ENCODE results near the gene ITPR1. TPM values are rescaled to one million over a fixed set of nuclear protein-coding genes. Genes with fewer than 3 reads are reported as not detected.
A peak's percentile ranks its signal among the peaks of the same experiment; 100 is the strongest.

ITPR1 gene
- total RNA-seq, 4 donors from 2014 or later, result 15.3 to 50.2 (median 28.7) TPM

DNA sequence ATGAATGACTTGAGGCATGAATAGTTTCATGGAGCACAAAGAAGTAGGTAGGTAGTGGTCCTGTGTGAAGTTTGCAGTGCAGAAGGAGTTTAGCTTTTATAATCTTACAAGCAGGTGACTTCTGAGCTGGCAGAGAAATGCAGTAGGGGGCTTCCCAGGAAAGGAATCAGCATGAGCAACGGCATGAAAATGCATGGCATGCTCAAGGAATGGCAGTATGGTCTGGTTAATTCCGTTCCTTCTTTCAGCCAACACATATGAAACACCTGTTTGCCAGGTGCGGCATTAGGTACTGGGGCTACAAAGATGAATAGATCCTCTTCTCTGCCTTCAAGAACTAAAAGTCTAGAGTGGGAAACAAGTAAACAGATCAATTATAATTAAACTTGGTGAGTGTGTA lies 348.1 kb downstream of the ITPR1 start:
- no peak for DNase-seq
- Histone ChIP-seq H3K27ac (no peak overlapping the region), H3K36me3 (peaks cover 0 to 6% (median 0%) of the 10 kb centered on the region in 4 donors), H3K4me1 (no peaks in the 10 kb centered on the region), H3K9me3 (no peaks in the 10 kb centered on the region), H3K27me3 (no peaks in the 10 kb centered on the region), H3K4me3 (no peak overlapping the region)
- 88 to 100% methylated on average over 2 to 3 of the region's 3 CpGs for WGBS, 2 donors (ENCODE audit: low coverage in 1 of 2)
- intact Hi-C loops (cut with DNase I; ENCODE audit: low total_unique reads) (no loop called here), in situ Hi-C loops (cut with MboI; ENCODE audit: low pct_ligation_motif_present in 1 of 4, low pct_unique_long_range_greater_than_20kb in 1 of 4, low sequenced_read_pairs in 3 of 4) (loop anchor here in 1 of 4 donors (25.0 kb wide), 1 partner anchor 146 kb away; the partner anchor contains the start of gene BHLHE40)
- TF ChIP-seq POLR2A (IDR thresholded peaks at IDR 0.05), result no peak
- TF ChIP-seq, protein P1, sequence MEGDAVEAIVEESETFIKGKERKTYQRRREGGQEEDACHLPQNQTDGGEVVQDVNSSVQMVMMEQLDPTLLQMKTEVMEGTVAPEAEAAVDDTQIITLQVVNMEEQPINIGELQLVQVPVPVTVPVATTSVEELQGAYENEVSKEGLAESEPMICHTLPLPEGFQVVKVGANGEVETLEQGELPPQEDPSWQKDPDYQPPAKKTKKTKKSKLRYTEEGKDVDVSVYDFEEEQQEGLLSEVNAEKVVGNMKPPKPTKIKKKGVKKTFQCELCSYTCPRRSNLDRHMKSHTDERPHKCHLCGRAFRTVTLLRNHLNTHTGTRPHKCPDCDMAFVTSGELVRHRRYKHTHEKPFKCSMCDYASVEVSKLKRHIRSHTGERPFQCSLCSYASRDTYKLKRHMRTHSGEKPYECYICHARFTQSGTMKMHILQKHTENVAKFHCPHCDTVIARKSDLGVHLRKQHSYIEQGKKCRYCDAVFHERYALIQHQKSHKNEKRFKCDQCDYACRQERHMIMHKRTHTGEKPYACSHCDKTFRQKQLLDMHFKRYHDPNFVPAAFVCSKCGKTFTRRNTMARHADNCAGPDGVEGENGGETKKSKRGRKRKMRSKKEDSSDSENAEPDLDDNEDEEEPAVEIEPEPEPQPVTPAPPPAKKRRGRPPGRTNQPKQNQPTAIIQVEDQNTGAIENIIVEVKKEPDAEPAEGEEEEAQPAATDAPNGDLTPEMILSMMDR (IDR thresholded peaks at IDR 0.05), result no peak

DNA sequence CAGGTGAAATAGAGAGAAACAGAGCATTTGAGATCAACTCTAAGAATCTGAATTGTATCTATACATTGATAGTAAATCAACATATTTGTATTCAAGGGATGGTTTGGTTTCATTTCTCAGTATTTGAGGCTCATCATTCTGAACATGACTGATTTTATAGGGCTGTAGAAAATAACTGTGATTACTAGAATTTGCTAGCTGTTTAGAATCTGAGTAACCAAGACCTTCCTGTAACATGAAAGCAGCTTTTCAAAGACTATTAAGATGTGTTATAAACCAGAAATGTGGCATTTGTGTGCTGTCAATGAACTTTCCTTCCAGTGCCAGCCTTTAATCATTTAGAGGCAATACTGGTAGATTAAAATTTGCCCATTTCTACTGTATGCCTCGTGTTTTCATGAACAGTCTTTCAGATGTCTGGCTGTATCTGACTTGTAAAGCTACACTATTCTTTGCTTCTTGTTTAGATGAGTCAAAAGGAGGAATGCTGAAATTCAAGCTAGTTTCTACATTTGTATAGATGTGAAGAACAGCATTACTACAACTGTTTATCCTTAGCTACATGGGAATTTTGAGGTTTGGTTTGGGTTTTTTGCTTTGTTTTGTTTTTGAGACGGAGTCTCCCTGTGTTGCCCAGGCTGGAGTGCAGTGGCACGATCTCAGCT lies 348.8 kb downstream of the ITPR1 start:
- in situ Hi-C loops (cut with MboI; ENCODE audit: low pct_ligation_motif_present in 1 of 4, low pct_unique_long_range_greater_than_20kb in 1 of 4, low sequenced_read_pairs in 3 of 4), result loop anchor here in 1 of 4 donors (25.0 kb wide), 1 partner anchor 145 kb away; the partner anchor contains the start of gene BHLHE40
- no peaks in the 10 kb centered on the region for H3K27me3 ChIP-seq
- H3K27ac ChIP-seq, result peak overlapping the region in 1 of 4 donors; percentile 1
- no peak for DNase-seq
- 72 to 83% methylated on average over 3 of the region's 3 CpGs for WGBS, 2 donors (ENCODE audit: low coverage in 1 of 2)
- no peaks in the 10 kb centered on the region for H3K9me3 ChIP-seq
- H3K4me1 ChIP-seq, result no peaks in the 10 kb centered on the region
- H3K4me3 ChIP-seq, result no peak overlapping the region
- H3K36me3 ChIP-seq, result peaks cover 0 to 6% (median 0%) of the 10 kb centered on the region in 4 donors
- intact Hi-C loops (cut with DNase I; ENCODE audit: low total_unique reads), result no loop called here
- no peak for TF ChIP-seq POLR2A (IDR thresholded peaks at IDR 0.05)
- no peak for TF ChIP-seq POLR2AphosphoS5 (IDR thresholded peaks at IDR 0.05)
- TF ChIP-seq, protein P1 (IDR thresholded peaks at IDR 0.05), result no peak
- TF ChIP-seq EP300 (IDR thresholded peaks at IDR 0.05; ENCODE audit: low read depth), result no peak

DNA sequence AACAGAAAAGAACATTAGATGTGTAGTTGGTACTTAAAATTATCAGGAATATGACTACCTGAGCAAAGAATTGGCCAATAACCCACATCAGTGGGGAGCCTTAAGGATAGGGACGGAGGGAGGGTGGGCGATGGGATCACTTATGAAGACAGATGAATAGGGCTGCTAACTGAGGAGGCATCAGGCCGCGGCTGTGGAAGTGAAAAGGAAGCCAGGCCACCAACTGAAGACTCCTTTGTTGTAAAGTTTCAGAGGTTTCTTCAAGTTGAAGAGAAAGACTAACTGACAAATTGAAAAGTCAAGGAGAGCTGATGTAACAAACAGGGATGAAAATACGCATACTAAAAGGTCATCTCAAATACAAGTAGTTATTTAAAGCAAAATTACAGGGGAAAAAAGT lies 350.5 kb downstream of the ITPR1 start:
- Histone ChIP-seq H3K4me3 (no peak overlapping the region), H3K9me3 (no peaks in the 10 kb centered on the region), H3K27me3 (no peaks in the 10 kb centered on the region), H3K4me1 (no peaks in the 10 kb centered on the region), H3K27ac (no peak overlapping the region), H3K36me3 (no peaks in the 10 kb centered on the region)
- in situ Hi-C loops (cut with MboI; ENCODE audit: low pct_ligation_motif_present in 1 of 4, low pct_unique_long_range_greater_than_20kb in 1 of 4, low sequenced_read_pairs in 3 of 4) (loop anchor here in 1 of 4 donors (25.0 kb wide), 1 partner anchor 144 kb away; the partner anchor contains the start of gene BHLHE40), intact Hi-C loops (cut with DNase I; ENCODE audit: low total_unique reads) (no loop called here)
- TF ChIP-seq POLR2A (IDR thresholded peaks at IDR 0.05) (no peak), EP300 (IDR thresholded peaks at IDR 0.05; ENCODE audit: low read depth) (no peak), POLR2AphosphoS5 (IDR thresholded peaks at IDR 0.05) (no peak)
- TF ChIP-seq, protein P1 (IDR thresholded peaks at IDR 0.05), result no peak
- WGBS, 2 donors (ENCODE audit: low coverage in 1 of 2), result 91 to 95% methylated on average over 5 of the region's 5 CpGs
- no peak for DNase-seq

DNA sequence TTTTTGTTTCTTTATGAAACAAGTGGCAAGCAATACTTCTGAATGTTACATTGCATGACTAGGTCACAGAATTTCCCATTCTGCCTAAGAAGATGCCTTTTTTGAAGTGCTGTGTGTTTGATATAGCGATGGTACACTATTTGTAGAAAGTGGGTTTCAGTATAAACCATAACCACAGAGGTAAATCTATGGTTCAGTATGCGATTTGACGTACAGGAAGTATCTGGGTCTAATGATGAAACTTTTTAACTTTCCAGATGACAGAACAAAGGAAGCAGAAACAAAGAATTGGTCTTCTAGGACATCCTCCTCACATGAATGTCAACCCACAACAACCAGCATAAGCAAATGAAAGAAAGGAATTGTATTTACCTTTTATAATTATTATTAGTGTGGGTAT lies 352.7 kb downstream of the ITPR1 start:
- intact Hi-C loops (cut with DNase I; ENCODE audit: low total_unique reads), result no loop called here
- 67 to 90% methylated on average over 3 of the region's 3 CpGs for WGBS, 2 donors (ENCODE audit: low coverage in 1 of 2)
- no peak for DNase-seq
- TF ChIP-seq EP300 (IDR thresholded peaks at IDR 0.05; ENCODE audit: low read depth), result no peak
- no peak for TF ChIP-seq POLR2AphosphoS5 (IDR thresholded peaks at IDR 0.05)
- TF ChIP-seq, protein P1 (IDR thresholded peaks at IDR 0.05), result no peak
- no peak for TF ChIP-seq POLR2A (IDR thresholded peaks at IDR 0.05)
- in situ Hi-C loops (cut with MboI; ENCODE audit: low pct_ligation_motif_present in 1 of 4, low pct_unique_long_range_greater_than_20kb in 1 of 4, low sequenced_read_pairs in 3 of 4), result loop anchor here in 1 of 4 donors (25.0 kb wide), 1 partner anchor 141 kb away; the partner anchor contains the start of gene BHLHE40
- no peaks in the 10 kb centered on the region for H3K36me3 ChIP-seq
- no peaks in the 10 kb centered on the region for H3K9me3 ChIP-seq
- peak overlapping the region in 1 of 4 donors; percentile 4 for H3K27ac ChIP-seq
- H3K27me3 ChIP-seq, result no peaks in the 10 kb centered on the region
- H3K4me1 ChIP-seq, result peaks cover 0 to 5% (median 0%) of the 10 kb centered on the region in 4 donors
- no peak overlapping the region for H3K4me3 ChIP-seq
